ENCODE data around the gene CTXN1.

- TF ChIP-seq, protein P1, sequence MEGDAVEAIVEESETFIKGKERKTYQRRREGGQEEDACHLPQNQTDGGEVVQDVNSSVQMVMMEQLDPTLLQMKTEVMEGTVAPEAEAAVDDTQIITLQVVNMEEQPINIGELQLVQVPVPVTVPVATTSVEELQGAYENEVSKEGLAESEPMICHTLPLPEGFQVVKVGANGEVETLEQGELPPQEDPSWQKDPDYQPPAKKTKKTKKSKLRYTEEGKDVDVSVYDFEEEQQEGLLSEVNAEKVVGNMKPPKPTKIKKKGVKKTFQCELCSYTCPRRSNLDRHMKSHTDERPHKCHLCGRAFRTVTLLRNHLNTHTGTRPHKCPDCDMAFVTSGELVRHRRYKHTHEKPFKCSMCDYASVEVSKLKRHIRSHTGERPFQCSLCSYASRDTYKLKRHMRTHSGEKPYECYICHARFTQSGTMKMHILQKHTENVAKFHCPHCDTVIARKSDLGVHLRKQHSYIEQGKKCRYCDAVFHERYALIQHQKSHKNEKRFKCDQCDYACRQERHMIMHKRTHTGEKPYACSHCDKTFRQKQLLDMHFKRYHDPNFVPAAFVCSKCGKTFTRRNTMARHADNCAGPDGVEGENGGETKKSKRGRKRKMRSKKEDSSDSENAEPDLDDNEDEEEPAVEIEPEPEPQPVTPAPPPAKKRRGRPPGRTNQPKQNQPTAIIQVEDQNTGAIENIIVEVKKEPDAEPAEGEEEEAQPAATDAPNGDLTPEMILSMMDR (IDR thresholded peaks at IDR 0.05; ENCODE audit: insufficient read depth, low read depth, low read length): no peak
- no peak for TF ChIP-seq EZH2 (IDR thresholded peaks at IDR 0.05; ENCODE audit: insufficient read depth, low read length)
These were observed 45.9 kb upstream of the CTXN1 start for GRCh38 chr19:7971553-7972520.
